PC-3 (cell line): ENCODE measurements around the gene MED12L.

ENCODE experiments used
- CTCF ChIP-seq: fragments of 300-600 bp; sonication (generic); conservative IDR thresholded peaks from 2 replicates; pipeline ENCODE4 v1.5.1; 2017; ENCODE audit warnings: antibody characterized with exemption, low read depth, mild to moderate bottlenecking, low read length
- EZH2 ChIP-seq: fragments of 300-600 bp; sonication (generic); IDR thresholded peaks from one replicate; pipeline ENCODE4 v1.6.1; 2017; ENCODE audit warnings: antibody characterized with exemption, mild to moderate bottlenecking, low read length; ENCODE audit not compliant: unreplicated experiment
- EZH2phosphoT487 ChIP-seq: fragments of 300-600 bp; sonication (generic); IDR thresholded peaks from 2 replicates; pipeline ENCODE4 v1.6.1; 2018; ENCODE audit warnings: mild to moderate bottlenecking, antibody characterized with exemption, low read length, borderline replicate concordance

DNA sequence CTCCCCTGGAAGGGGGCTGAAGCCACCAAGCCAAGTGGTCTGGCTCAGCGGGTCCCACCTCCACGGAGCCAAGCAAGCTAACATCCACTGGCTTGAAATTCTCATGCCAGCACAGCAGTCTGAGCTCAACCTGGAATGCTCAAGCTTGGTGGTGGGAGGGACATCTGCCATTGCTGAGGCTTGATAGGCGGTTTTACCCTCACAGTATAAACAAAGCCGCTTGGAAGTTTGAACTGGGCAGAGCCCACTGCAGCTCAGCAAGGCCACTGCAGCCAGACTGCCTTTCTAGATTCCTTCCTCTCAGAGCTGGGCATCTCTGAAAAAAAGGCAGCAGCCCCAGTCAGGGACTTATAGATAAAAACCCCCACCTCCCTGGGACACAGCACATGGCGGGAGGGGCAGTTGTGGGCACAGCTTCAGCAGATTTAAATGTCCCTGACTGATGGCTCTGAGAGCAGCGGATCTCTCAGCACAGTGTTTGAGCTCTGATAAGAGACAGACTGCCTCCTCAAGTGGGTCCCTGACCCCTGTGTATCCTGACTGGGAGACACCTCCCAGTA, 398.6 kb downstream of the MED12L start:
- no peak for TF ChIP-seq CTCF
- TF ChIP-seq EZH2, result no peak
- TF ChIP-seq EZH2phosphoT487, result no peak
